ENCODE measurements around the gene ANXA2.
A peak's percentile ranks its signal among the peaks of the same experiment; 100 is the strongest.
"Not testable (repeated sequence)": the region's sequence is repeated elsewhere in the genome, so short reads cannot be mapped to it uniquely, and the experiment has no call there.

ANXA2 gene

GRCh38 chr15:60338810-60339209, 59.0 kb downstream of the ANXA2 start:
- no peak for DNase-seq

GRCh38 chr15:60337076-60337475, 60.7 kb downstream of the ANXA2 start:
- no peak for DNase-seq

- not testable (repeated sequence) for DNase-seq
Measured at GRCh38 chr15:60335296-60335695, 62.5 kb downstream of the ANXA2 start.

GRCh38 chr15:60328852-60329443, 68.8 kb downstream of the ANXA2 start:
- DNase-seq = no peak

DNA sequence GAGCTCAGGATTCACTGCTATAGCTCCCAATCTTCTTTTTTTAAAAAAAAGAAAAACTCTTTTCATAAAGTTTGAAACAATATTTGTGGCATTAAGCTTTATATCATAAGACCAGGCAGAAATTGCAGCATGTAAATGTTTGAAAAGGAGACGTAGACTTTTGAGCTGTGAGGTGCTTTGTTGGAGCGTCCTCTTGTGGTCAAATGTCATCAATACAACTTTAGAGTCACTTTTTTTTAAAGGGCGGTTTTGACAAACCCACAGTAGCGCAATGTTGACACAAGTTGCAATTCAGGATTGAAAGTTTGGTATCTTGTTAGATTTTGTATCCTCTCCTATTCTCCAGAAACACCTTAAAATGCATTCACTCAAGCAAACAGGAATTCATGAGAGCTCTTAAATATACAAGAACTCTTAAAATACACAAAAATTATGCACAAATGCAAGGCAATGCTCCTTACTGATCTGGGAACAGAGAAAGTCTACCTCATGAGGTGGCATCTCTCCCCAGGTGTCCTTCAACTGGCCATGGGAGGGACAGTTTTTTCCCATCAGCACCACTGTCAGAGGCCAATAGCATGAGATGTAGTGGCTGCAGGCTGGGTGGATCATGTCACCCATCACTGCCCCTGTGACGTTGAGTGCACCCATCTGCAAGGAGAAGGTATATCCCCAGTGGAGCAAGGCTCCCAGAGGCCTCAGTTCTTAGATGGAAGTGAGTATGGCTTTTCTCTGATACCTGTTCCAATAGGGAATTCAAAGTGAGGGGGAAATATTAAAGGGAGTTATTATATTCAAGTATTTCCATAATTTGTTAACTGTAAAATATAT, 70.7 kb downstream of the ANXA2 start:
- peak; percentile 53 for DNase-seq

DNA sequence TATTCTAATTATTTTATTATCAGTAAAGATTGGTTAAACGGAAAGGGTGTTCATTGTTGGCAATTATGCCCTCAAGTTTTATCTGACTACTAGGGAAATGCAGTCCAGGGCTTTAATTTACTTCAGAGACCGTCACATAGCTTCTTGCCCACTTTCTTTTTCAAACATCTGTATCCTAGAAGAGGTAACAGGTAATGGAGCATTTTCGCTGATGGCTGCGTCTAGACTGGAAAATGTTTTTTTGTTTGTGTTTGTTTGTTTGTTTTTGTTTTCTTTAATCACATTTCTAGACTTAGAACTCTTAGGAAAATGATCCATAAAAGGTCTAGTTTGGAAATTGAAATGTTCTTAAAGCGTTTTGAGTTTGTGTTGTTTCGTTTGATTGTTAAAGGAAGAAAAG, 71.4 kb downstream of the ANXA2 start:
- no peak for DNase-seq

GRCh38 chr15:60325905-60326304, 71.9 kb downstream of the ANXA2 start:
- no peak for DNase-seq

- DNase-seq = peak; percentile 60
Measured at GRCh38 chr15:60324706-60325438, 72.9 kb downstream of the ANXA2 start.

- no peak for DNase-seq
Measured at GRCh38 chr15:60323322-60323721, 74.5 kb downstream of the ANXA2 start.

GRCh38 chr15:60320365-60320764, 77.4 kb downstream of the ANXA2 start:
- no peak for DNase-seq

DNA sequence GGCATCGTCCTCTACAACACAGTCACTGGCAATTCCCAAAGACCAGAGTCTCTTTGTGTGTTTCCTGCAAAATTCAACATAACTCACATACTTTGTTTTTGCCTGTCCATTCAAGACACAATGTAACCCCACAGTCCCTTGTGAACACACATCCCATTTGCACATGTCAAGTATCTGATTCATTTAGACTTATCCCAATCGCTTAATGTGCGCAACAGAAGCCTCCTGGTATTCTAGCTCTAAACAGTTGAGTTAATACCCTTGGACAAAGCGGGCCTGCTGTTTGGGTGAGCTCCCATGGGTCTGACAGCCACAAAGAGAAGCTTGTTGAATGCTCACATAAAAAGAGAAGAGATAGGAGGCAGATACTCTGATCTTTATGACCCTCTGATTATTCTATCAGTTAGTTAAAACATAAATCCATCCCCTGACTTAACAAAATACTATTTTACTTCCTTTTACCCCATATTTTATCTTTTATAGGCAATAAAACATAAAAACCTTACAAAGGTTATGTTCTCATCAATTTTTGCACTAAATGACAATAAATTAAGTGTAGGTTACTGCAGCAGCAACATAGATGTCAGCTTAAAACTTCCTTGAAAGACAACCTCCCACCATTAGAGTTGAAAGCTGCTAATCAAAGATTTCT, 79.4 kb downstream of the ANXA2 start:
- DNase-seq = no peak

GRCh38 chr15:60316961-60317360, 80.8 kb downstream of the ANXA2 start:
- no peak for DNase-seq

DNA sequence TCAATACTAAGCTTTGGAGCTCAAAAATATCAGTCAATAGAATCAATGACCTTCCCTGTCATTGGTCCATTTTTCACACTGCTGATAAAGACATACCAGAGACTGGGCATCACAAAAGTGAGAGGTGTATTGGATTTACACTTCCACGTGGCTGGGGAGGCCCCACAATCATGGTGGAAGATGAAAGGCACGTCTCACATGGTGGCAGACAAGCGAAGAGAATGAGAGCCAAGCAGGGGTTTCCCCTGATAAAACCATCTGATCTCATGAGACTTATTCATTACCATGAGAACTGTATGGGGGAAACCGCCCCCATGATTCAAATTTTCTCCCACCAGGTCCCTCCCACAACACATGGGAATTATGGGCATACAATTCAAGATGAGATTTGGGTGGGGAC, 81.9 kb downstream of the ANXA2 start:
- no peak for DNase-seq

DNA sequence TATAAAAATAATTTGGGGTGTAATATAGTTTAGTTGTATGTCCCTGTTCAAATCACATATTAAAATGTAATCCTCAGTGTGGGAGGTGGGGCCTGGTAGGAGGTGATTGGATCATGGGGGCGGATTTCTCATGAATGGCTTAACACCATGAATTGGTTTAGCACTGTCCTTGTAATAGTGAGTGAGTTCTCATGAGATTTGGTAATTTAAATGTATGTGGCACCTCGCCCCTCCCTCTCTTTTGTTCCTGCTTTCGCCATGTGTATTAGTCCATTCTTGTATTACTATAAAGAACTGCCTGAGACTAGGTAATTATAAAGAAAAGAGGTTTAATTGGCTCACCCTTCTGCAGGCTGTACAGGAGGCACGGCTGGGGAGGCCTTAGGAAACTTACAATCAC, 83.9 kb downstream of the ANXA2 start:
- DNase-seq = no peak

- no peak for DNase-seq
Measured at GRCh38 chr15:60307034-60307433, 90.8 kb downstream of the ANXA2 start.

- peak; percentile 59 for DNase-seq
Measured at GRCh38 chr15:60301024-60301423, 96.8 kb downstream of the ANXA2 start.

GRCh38 chr15:60299452-60300047, 98.2 kb downstream of the ANXA2 start:
- DNase-seq = peak; percentile 95
